Mucosa of stomach (tissue), 1 donor: ENCODE results near the gene C1orf210.

Experiments
- H3K27me3 ChIP-seq: one replicate; pipeline ENCODE4 v1.7.0; 2013; ENCODE audit warnings: mild to moderate bottlenecking, low read length; ENCODE audit not compliant: control insufficient read depth, insufficient read depth
- H3K36me3 ChIP-seq: one replicate; pipeline ENCODE4 v1.7.0; 2013; ENCODE audit warnings: low read length; ENCODE audit not compliant: control insufficient read depth, insufficient read depth
- H3K4me1 ChIP-seq: one replicate; pipeline ENCODE4 v1.7.0; 2013; ENCODE audit warnings: mild to moderate bottlenecking, low read length; ENCODE audit not compliant: control insufficient read depth, insufficient read depth
- H3K4me3 ChIP-seq: one replicate; pipeline ENCODE4 v1.7.0; 2013; ENCODE audit warnings: low read length
- H3K9ac ChIP-seq: one replicate; pipeline ENCODE4 v1.7.0; 2013; ENCODE audit warnings: mild to moderate bottlenecking, low read length, moderate library complexity
- H3K9me3 ChIP-seq: one replicate; pipeline ENCODE4 v1.7.0; 2013; ENCODE audit warnings: mild to moderate bottlenecking, low read length, moderate library complexity; ENCODE audit not compliant: control insufficient read depth
- donor health status: Pancreatic carcinoma.

Gene C1orf210

GRCh38 chr1:43232074-43232473 lies 53.3 kb downstream of the C1orf210 start:
- Histone ChIP-seq H3K9me3 (no peaks in the 10 kb centered on the region), H3K36me3 (no peaks in the 10 kb centered on the region), H3K9ac (no peak overlapping the region), H3K27me3 (no peaks in the 10 kb centered on the region), H3K4me3 (no peak overlapping the region), H3K4me1 (peaks cover 45% of the 10 kb centered on the region)
